ENCODE measurements around the gene APCDD1.
"Not testable (repeated sequence)": the region's sequence is repeated elsewhere in the genome, so short reads cannot be mapped to it uniquely, and the experiment has no call there.

Gene APCDD1

GRCh38 chr18:10490401-10491165 is 36.1 kb downstream of the APCDD1 start:
- DNase-seq (ENCODE audit: low read depth, low spot score) = peak; percentile 57

DNA sequence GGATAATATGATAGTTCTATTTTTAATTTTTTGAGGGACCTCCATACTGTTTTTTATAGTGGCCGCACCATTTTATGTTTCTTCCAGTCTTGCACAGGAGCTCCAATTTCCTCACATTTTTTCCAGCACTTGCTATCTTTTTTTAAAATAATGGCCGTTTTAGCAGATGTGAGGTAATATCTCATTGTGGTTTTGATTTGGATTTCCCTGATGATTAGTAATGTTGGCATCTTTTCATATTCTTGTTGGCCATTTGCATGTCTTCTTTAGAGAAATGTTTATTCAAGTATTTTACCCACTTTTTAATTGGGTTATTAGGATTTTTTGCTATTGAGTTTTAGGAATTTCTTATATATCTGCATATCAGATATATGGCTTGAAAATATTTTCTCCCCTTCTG is 41.5 kb downstream of the APCDD1 start:
- DNase-seq (ENCODE audit: low read depth, low spot score) = no peak

GRCh38 chr18:10497206-10497749 is 42.8 kb downstream of the APCDD1 start:
- DNase-seq (ENCODE audit: low read depth, low spot score) = no peak

- DNase-seq (ENCODE audit: low read depth, low spot score) = no peak
Observed at GRCh38 chr18:10499230-10499629, 44.8 kb downstream of the APCDD1 start.

- DNase-seq (ENCODE audit: low read depth, low spot score) = no peak
Observed at GRCh38 chr18:10500038-10500437, 45.6 kb downstream of the APCDD1 start.

DNA sequence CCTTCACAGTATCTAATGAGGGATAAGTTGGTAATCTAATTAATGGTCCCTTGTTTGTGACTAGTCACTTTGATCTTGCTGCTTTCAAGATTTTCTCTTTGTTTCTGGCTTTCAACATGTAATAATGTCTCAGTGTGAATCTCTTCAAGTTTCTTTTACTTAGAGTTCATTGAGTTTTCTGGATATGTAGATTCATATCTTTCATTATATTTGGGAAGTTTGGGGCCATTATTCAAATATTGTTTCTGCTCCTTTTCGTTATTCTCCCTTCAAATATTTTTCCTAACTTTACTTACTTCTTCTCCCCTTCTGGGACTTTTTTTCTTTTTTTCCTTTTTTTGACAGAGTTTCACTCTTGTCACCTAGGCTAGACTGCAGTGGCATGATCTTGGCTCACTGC is 50.3 kb downstream of the APCDD1 start:
- no peak for DNase-seq (ENCODE audit: low read depth, low spot score)

DNA sequence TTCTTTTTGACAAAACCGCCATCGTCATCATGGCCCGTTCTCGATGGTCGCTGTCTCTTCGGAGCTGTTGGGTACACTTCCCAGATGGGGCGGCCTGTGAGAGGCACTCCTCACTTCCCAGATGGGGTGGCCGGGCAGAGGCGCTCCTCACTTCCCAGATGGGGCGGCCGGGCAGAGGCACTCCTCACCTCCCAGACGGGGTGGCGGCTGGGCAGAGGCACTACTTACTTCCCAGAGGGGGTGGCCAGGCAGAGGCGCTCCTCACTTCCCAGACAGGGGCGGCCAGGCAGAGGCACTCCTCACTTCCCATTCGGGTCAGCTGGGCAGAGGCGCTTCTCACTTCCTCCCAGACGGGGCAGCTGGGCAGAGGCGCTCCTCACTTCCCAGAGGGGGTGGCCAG is 51.5 kb downstream of the APCDD1 start:
- DNase-seq (ENCODE audit: low read depth, low spot score) = not testable (repeated sequence)

- no peak for DNase-seq (ENCODE audit: low read depth, low spot score)
Observed at GRCh38 chr18:10508591-10508990, 54.2 kb downstream of the APCDD1 start.

- DNase-seq (ENCODE audit: low read depth, low spot score) = no peak
Observed at GRCh38 chr18:10511236-10511635, 56.8 kb downstream of the APCDD1 start.

DNA sequence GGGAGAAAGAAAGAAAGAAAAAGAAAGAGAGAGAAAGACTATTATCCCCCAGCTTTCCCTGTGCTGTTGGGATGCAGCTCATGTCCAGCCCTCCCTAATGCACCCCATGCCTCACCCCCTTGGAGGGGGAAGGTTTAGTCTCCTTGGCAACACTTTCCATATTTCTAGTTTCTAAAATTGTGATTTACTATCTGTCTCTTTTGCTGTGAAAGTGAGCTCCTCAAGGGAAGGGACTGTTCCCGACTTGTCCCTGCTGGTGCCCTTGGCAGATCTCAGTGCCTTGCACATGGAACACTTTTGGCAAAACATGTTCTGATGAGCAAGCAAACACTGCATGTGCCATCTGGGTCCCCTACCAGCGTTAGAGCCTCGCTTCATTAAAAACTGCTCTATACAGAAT is 59.6 kb downstream of the APCDD1 start:
- no peak for DNase-seq (ENCODE audit: low read depth, low spot score)

DNA sequence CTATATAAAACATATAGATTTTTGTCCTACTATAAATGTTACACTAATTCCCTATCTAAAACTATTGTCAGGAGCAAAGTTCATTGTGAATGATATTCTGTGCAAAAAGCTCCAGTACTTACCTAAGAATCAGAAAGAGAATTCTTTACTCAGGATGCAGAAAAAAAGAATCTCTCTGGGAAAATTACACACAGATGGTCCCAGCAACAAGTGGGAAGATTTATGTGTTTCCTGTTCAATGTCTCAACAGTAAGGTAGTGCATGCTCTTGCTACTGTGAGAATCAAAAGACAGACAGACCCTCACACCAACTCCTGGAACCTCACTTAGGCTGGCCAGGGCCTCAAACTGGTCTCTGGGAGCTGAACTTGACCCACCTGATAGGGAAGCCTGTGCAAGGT is 60.2 kb downstream of the APCDD1 start:
- DNase-seq (ENCODE audit: low read depth, low spot score) = no peak

- DNase-seq (ENCODE audit: low read depth, low spot score) = no peak
Observed at GRCh38 chr18:10515456-10515855, 61.0 kb downstream of the APCDD1 start.

DNA sequence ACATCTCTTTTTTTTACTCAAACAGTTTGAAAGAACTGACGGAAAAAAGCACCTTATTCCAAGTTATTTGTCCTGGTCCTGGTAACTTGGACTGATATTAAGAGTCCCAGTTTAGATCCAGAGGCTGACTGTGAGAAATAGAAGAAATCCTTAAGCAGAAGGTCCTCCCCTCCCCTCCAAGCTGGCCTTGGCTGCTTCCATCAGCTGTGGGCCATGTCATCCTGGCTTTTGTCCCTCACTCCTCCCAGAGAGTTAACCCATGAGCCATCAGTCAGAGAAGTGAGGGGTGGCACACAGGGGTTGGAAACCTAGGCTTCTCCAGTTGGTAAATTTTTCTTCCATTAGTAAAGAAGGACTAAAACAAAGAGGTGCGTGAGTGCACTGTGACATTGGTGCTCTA is 61.6 kb downstream of the APCDD1 start:
- no peak for DNase-seq (ENCODE audit: low read depth, low spot score)

- peak; percentile 30 for DNase-seq (ENCODE audit: low read depth, low spot score)
Observed at GRCh38 chr18:10518595-10519255, 64.3 kb downstream of the APCDD1 start.

DNA sequence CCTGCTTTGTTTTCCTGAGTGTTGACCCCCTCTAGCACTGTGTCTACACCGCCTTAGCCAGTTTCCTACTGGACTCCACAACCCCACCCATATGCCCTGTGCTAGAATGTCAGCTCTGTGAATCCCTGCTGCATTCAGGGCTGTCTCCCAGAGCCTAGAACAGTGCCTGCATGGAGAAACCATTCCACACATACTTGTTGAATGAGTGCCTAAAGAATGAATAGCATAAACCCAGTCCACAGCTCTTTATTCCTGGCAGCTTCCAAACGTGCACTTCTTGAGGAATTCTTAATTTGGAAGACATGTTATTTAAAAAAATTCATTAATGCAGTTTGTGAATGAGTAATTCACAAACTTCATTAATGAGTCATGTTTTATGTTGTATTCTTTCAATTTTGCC is 64.9 kb downstream of the APCDD1 start:
- DNase-seq (ENCODE audit: low read depth, low spot score) = no peak

DNA sequence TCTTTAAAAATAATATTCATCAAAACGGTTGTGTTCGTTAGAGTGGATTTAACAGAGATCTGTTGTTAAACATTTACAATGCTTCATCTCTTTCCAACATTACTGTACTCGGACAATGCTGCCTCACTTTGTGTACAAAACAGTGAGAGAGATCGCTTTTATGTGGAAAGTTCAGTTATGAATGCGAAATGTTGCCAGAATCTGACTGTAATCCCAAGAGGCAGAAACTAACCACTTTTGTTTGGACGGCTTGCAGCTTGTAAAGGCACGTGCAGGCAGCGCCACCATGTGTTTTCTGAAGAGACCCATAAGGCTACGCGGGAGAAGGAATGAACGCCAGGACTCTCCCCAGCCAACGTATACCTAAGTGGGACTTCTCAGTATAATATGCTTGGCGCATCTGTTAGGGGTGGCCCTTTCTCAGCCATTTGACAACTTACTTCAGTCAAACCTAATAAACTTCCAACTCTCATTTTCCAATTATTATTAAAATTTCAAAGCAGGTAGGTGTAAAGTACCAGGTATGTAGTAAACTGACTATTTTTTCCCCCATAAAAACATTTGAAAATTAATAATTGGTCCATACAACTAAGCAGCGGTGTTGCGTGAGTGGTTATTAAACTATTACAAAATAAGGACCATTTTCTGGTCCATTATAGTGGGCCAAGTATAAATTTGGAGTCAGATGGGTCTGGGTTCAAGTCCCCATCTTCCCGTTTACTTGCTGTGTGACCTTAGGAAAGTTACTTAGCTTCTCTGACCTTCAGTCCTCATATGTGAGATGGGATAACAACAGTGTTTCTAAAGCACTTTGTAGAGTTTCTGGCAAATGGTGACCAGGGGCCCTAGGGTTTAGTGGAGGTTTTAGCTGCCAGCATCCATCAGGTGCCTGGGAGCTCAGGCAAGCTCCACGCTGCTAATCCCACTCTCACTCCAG is 65.8 kb downstream of the APCDD1 start:
- peak; percentile 78 for DNase-seq (ENCODE audit: low read depth, low spot score)

- no peak for DNase-seq (ENCODE audit: low read depth, low spot score)
Observed at GRCh38 chr18:10521566-10521965, 67.1 kb downstream of the APCDD1 start.

GRCh38 chr18:10522574-10522973 is 68.1 kb downstream of the APCDD1 start:
- no peak for DNase-seq (ENCODE audit: low read depth, low spot score)

GRCh38 chr18:10523544-10523943 is 69.1 kb downstream of the APCDD1 start:
- DNase-seq (ENCODE audit: low read depth, low spot score) = peak; percentile 56

DNA sequence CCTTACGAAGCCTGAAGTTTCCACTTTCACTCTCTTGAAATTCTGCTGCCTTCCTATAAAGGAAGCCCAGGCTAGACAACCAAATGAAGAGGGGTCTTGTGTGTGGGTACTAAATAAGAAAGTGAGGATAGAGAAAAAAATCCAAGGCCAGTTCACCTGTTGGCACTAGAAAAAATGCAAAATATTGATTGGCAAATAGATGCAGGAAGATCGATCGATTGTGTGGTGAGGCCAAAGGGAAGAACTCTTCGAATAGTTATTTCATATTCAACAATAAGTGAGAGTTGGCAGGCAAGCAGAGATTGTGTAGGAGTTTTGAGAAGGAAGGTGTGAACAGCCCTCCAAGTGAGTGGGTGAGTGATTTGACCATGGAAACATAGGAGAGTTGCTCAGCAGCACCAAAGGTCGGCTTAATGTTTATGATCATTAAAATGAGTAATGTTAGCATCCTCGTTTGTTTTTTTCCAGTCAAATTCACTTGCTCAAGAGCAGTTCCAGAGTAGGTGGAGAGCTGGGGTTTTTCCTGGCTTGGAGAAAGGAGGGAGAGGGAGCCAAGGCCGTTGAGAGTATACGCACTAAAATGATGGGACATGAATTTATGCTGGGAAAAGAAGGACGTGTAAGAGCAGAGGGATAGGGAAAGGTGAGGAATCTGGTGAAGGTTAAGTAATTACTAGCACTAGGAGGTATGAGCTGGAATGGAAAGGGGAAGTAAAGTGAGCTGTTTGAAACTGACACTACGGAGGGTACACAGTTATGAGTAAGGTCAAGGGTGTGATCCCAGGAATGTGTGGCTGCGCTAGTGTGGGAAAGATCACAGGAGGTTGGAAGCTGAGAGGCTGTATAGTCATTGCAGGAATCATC is 70.3 kb downstream of the APCDD1 start:
- DNase-seq (ENCODE audit: low read depth, low spot score) = no peak

DNA sequence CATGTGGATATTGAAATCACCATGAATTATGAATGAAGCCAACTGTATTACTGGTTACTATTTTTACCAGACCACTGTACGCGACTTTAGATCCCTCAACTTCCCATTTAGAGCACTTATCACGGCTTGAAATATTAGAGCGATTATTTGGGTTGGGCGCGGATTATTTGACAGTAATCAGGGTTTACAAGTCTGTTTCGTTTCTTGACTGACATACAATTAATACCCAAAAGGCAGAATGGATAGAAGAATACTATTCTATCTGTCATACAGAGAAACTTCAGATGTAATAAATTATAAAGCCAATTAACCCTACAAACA is 70.9 kb downstream of the APCDD1 start:
- no peak for DNase-seq (ENCODE audit: low read depth, low spot score)
